Left hindlimb (tissue), 1 donor: Measurements from ENCODE around the gene THEM4.
"Not testable (repeated sequence)": the region's sequence is repeated elsewhere in the genome, so short reads cannot be mapped to it uniquely, and the experiment has no call there.

Experiments used
- DNase-seq: peaks from one replicate; pipeline ENCODE4 v3.0.0-alpha.2; 2018

Gene THEM4

DNA sequence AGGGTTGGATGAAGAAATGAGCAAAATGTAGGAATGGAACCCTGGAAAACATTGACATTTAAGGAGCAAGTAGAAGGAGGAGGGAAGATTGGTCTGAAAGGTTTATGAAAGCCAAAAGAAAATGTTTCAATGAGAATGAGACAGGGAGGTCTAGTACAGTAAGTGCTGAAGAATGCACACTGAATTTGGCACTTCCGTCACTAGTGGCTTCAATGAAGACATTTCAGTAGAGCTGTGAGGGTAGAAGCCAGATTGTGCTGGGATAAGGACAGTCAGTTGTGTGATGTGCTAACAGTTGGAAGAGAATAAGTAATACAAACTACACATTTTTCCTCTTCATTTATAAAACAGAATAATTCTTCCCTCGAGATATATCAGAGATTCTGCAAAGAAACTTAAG, 17.1 kb downstream of the THEM4 start:
- DNase-seq, result no peak

DNA sequence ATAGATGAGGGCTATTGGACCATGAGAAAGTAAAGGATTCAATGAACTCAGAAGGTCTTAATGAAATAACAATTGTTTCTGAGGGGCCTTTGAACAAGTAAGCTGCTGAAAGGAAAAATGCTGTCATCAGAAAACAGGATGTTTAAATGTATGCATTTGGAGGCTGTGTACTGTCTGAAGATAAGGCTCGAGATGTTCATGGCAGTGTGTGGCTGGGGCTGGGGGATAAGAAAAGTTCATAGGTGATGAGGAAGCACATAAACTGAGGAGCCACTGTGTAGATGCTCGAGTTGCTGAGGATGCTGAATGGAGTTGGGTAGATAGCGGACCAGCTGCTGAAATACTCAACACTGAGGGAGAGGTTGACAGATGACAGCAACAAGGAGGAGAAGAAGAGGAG, 17.8 kb downstream of the THEM4 start:
- no peak for DNase-seq

DNA sequence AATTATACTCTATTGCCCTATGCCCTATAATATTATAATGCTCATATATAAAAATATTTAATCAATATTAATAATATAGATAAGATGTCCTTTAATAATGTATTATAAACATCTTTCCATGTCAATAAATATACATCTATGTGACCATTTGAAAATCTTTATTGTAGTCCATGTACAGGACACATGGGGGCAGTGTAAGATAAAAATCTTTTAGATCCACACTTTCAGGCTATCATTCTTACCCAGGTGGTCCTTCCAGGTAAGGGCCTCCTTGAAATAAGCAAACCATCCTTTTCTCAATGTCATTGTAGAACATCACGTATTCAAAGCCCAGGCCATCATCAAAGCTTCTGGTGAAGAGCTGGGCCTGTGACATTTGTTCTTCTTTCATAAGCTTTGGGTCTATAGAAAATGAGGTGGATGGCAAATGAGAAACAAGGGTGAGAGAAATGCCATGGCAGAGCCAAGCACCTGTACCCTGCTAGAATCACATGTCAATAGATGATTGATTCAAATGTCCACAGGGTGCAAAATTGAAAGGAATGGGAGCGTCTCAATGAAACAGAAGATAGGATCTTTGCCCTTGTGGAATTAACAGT, 20.2 kb downstream of the THEM4 start:
- no peak for DNase-seq

DNA sequence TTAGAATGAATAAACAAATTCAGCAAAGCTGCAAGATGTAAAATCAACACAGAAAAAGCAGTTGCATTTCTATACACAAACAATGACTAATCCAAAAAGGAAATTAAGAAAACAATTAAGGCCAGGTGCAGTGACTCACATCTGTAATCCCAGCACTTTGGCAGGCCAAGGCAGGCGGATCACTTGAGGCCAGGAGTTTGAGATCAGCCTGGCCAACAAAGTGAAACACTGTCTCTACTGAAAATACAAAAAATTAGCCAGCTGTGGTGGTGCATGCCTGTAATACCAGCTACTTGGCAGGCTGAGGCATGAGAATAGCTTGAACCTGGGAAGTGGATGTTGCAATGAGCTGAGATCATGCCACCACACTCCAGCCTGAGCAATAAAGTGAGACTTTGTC, 22.3 kb downstream of the THEM4 start:
- no peak for DNase-seq

DNA sequence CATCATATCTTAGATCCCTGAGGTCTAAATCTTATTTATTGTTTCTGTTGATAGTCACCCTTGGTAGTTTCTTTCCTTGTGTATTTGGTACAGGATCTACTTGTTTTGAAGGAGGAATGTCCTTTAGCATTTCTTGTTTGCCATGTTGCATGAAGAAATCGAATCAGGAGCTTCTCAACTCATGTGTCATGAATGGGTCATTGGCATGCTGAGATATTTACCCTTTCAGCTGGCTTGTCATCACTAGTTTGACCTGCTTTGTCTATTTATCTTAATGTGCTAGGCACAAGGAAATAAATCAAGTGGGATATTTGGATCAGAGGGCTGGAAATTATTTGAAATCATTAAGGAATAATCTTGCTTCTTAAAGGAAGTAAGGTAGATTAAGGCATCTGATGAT, 23.8 kb downstream of the THEM4 start:
- DNase-seq, result no peak

DNA sequence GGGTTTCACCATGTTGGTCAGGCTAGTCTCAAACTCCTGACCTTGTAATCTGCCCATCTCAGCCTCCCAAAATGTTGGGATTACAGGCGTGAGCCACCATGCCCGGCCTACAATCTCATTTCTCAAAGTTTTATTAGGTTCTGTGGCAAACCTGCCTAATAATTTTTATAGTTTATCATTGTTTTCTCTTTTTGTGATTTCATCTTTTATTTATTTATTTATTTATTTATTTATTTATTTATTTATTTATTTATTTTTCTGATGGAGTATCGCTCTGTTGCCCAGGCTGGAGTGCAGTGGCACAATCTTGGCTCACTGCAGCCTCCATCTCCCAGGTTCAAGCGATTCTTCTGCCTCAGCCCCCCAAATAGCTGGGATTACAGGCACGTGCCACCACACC, 24.4 kb downstream of the THEM4 start:
- DNase-seq, result not testable (repeated sequence)

DNA sequence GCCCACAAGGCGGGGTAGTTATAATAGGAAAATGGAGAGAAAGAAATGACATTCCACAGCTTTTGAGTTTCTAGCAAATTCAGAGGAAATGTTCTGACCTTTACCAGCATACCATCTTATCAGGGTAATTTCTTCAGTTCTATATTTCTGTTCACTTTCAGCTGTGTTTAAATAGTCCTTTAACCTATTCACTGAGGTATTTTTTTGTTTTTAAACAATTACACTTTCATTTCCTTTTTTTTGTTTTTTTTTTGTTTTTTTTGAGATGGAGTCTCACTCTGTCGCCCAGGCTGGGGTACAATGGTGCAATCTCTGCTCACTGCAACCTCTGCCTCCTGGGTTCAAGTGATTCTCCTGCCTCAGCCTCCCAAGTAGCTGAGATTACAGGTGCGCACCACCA, 24.9 kb downstream of the THEM4 start:
- DNase-seq, result not testable (repeated sequence)

DNA sequence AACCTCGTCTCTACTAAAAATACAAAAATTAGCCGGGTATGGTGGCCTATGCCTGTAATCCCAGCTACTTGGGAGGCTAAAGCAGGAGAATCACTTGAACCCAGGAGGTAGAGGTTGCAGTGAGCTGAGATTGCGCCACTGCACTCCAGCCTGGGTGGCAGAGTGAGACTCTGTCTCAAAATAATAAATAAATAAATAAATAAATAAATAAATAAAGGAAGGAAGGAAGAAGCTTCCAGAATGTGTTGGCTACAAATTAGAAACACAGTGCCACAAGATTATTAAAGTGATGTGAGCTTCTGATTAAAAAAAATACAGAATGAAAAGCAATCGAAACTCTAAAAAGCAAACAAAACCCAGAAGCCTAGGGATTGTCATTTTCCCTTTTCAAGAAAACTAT, 25.4 kb downstream of the THEM4 start:
- not testable (repeated sequence) for DNase-seq

DNA sequence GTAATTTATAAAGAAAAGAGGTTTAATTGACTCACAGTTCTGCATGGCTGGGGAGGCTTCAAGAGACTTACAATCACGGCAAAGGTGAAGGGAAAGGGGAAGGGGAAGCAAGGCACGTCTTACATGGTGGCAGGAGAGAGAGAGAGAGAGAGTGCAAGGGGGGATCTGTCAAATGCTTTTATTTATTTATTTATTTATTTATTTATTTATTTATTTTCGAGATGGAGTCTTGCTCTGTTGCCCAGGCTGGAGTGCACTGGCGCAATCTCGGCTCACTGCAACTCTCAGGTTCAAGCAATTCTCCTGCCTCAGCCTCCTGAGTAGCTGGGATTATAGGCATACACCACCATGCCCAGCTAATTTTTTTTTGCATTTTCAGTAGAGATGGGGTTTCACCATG, 26.4 kb downstream of the THEM4 start:
- not testable (repeated sequence) for DNase-seq

DNA sequence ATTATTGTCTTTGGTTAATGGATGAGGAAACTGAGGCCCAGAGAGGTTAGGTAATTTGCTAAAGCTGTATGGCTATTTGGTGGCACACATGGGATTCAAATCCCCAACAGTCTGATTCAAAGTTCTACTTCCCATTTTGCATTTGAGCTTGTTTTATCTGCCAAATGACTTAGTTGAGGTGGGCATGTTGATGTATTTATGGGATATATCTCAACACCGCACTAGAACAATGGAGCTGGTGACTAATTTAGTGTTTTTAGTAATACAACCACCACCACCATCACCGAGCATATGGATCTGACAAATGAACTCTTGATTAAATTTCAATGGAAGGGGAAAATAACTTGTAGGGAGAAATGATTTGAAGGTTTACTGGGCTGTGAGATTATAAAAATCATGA, 26.8 kb downstream of the THEM4 start:
- DNase-seq, result no peak

DNA sequence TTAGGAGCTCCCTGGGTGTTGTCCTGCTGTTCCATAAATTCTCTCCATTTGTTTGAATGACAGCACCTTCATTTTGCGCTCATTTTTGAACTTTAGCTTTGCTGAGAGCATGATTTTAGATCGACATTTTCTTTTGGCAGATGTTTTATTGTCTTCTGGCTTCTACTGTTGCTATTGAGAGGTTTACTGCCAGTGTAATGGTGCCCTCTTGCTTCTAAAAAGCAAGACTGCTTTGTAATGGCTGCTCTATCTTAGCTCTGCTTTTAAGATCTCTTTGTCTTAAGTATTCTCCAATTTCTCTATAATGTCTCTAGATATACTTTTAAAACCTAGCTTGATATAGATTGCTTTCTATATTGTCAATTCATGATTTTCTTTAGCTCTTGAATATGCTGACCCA, 27.8 kb downstream of the THEM4 start:
- no peak for DNase-seq

DNA sequence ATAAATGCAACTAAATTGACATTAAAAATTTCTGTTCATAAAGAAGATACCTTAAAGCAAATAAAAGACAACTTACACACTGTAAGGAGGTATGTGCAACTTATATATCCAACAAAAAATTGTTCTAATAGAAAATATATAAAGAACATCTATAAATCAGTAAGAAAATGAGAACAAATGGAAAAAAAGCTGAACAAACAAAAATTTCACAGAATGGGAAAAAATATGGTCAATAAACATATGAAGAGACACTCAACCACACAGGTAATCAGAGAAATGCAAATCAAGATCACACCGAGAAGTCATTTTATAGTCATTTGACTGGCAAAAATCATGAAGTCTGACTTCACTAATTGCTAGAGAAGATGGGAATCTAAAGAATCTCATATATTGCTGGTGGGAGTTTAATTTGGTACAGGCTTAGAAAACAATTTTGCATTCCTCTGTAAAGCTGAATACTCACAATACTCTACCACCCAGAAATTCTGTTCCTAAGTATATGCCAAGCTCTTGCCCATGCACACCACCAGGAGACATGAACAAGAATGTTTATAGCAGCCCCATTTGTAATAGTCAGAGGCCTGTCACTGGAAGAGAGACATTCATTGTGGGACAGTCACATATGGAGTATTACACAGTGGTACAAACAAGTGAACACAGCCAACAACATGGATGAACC, 33.8 kb downstream of the THEM4 start:
- DNase-seq, result no peak

DNA sequence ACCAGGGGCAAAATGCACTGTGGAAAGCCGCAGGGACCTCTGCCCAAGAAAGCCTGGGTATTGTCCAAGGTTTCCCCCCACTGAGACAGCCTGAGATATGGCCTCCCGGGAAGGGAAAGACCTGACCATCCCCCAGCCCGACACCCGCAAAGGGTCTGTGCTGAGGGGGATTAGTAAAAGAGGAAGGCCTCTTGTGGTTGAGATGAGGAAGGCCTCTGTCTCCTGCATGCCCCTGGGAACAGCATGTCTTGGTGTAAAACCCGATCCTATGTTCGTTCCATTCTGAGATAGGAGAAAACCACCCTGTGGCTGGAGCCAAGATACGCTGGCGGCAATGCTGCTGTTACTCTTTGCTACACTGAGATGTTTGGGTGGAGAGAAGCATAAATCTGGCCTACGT, 36.5 kb downstream of the THEM4 start:
- DNase-seq, result not testable (repeated sequence)

DNA sequence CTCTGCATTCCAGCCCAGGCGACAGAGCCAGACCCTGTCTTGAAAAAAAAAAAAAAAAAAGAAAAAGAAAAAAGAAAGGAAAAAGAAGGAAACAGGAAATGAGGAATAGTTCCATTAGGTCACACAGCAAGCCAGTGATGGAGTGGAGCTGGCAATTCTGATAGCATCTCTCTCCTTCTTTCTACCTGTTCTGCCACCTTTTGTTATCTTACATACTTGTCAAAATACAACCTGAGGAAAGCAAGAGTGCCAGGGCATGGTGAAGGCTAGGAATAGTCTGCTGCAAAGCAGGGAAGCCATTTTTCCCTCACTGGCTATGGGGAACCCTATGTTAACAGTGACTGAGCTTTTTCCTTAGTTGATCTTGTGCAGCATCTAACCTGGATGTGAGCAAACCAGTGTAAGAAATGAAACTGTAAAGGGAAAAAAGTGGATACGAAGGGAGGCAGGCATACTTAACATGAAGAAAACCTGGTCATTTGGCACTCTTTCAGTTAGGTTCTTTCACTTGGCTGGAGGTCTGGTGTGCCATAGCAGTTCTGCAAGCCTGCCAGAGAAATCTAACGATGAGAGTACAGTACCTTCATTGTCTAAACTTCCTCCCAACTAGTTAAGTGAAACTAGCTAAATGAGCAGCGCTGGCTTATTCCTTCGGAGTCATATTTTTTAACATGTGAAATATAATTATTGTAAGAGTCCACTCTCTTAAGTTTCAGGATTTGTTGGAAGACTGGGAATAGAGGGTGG, 37.9 kb downstream of the THEM4 start:
- no peak for DNase-seq

DNA sequence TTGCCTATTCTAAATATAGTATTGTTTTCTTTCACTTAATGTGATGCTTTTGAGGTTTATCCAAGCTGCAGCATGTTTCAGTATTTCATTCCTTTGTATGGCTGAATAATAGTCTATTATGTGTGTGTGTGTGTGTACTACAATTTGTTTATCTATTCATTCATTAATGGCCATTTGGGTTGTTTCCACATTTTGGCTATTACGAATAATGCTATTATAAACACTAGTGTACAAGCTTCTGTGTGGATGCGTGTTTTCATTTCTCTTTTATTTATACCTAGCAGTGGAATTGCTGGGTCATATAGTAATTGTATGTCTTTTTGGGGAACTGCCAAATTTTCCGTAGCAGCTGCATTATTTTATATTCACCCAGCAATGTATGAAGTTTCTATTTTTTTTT, 40.8 kb downstream of the THEM4 start:
- DNase-seq, result no peak

DNA sequence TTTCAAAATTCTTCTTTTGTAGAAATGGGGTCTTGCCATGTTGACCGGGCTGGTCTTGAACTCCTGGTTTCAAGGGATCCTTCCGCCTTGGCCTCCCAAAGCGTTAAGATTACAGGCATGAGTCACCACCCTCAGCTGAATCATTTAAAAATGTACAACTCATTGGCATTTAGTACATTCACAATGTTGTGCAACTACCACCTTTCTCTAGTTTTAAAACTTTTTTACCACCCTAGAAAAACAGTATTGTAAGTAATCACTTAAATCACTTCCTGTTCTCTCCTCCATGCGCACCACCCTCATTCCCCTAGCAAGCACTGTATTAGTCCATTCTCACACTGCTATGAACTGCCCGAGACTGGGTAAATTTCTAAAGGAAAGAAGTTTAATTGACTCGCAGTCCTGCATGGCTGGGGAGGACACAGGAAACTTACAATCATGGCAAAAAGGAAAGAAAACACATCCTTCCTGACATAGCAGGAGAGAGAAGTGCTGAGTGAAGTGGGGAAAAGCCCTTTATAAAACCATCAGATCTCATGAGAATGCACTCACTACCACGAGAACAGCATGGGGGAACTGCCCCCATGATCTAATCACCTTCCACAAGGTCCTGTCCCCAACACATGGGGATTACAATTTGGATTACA, 41.4 kb downstream of the THEM4 start:
- DNase-seq, result no peak

DNA sequence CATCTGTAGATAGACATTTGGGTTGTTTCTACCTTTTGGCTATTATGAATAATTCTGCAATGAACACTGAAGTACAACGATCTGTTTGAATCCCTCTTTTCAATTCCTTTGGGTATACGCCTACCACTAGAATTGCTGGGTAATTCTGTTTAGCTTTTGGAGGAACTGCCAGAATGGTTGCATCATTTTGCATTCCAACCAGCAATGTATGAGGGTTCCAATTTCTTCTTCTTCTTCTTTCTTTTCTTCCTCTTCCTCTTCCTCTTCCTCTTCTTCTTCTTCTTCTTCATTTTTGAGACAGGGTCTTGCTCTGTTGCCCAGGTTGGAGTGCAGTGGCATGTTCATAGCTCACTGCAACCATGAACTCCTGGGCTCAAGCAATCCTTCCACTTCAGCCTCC, 42.0 kb downstream of the THEM4 start:
- no peak for DNase-seq

DNA sequence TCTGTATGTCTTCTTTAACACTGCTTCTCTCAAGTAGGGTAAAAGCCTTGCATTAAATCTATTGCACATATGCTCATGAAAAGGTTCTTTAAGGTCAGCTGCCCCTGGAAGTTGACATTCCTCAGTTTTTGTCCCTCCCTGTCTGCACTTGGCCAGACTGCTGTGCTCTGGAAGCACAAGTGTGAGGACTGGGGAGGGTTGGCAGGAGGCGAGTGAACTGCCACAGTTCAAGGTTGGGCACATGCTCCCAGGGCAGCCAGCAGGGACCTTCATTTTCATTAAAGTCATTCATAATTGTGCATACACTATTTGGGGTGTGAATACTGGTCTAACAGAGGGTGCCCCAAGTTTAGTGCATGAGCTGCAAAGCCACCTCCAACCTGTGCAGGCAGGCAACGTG, 44.9 kb downstream of the THEM4 start:
- no peak for DNase-seq

DNA sequence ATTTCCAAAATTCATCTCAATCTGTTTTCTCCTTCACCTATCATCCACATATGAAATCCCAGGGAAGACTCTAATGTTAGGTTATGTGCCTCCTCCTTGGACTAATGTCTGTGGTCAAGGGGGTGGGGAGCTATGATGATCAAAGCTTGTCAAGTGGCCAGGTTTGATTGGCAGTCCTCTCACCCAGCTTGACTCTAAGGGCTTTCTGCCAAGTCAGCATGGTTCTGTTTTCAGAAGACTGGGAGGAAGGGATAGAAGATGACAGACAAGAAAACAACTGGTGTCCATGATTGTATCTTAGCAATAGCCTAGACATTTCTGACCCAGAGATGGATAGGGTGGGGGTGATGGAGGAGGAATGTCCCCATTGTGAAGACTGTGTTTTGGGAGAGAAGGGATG, 46.7 kb downstream of the THEM4 start:
- no peak for DNase-seq

DNA sequence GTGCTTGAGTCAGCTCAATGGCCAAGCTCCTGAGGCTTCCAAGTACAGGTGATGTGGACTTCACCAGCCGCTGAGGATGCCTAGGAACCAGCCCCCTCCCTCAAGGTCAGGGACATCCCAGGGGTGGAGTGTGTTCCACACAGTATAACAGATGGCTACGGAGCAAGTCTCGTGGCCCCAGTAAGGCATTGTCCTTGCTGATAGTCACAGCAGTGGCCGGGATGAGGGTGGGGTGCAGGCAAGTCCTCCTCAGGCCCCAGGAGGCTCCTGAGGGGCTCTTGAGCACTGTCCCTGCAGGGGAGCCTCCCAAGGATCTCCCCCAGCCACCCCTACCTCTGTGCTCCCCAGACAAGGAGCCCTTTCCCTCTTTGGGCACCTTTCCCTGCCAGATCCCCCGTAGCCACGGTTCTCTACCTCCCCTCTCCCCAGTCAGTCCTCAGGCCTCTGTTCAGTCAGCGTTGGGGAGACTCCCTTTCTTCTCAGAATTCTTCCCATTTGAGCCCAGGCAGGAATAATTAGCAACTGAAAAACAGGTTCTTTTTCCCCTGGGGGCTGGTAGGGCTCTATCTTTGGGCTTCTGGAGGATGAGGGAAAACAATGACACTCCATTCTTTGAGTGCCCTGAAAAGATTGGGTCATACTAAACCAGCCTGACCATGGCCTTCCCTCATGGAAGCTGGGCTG, 48.7 kb downstream of the THEM4 start:
- DNase-seq, result no peak

DNA sequence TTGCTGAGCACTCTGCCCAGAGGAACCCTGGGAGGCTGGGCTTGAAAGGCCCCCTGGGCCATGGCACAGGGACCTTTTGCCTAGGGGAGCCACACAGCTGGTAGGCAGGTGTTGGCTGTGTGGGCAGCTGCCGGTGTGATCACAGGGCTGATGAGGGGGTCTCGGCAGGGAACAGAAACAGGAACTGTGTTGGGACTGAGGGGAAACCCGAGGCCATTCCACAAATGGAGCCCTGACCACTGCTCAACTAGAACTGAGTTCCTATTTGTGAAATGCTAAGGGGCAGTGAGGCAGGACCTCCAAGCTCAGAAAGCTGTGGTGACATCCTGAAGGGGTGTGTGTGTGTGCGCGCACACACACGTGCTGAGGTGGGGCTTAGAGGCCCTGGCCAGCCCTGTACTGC, 49.4 kb downstream of the THEM4 start:
- no peak for DNase-seq

DNA sequence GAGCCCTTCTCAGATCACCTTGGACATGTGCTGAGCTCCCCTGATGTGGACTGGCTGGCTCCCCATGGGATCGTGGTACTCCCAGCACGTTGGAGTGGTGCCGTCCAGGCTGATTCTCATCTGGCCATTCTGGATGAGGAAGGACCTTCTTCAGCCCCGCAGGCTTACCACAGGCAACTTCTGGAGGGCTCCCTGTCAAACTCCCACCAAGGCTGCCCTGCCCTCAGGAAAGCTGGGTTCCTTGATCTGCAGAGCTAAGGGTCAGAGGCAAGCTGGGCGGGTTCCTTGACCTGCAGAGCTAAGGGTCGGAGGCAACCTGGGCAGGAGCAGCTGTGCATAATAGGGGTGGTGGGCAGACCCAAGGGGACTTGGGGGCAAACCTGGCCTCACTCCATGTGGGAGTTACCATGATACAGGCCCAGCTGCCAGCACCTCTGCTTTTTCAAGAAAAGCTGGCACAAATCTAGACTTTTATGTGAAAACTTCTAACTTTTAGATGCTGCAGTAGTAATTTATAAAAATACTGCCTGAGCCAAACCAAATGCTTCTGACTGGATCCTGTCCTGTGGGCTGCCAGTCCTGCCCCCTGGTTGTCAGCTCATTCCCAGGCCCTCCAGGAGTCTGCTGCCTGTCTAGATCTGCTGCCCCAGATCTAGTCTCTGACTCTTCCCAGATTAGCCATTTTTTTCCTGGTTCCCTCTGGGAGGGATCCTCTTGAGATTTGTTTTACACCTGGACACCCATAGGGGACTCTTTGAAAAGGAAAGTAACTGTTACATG, 50.2 kb downstream of the THEM4 start:
- DNase-seq, result no peak
